D721Med (cell line): ENCODE measurements around the gene DIDO1.
"Not testable (repeated sequence)": the region's sequence is repeated elsewhere in the genome, so short reads cannot be mapped to it uniquely, and the experiment has no call there.

Source experiments
- DNase-seq: peaks from one replicate; pipeline ENCODE4 v3.0.0; 2011; ENCODE audit warnings: low spot score; ENCODE audit not compliant: insufficient read length
- FAIRE-seq: peaks from 2 replicates; lab custom pipeline; 2011; peaks lifted over from hg19 to GRCh38; lab: Jason Lieb, UNC
- CTCF ChIP-seq: IDR thresholded peaks from 2 replicates; pipeline ENCODE4 v1.5.1; 2012; ENCODE audit warnings: mild to moderate bottlenecking, control low read depth; ENCODE audit not compliant: insufficient read depth; ENCODE audit errors: missing control alignments

Gene DIDO1

DNA sequence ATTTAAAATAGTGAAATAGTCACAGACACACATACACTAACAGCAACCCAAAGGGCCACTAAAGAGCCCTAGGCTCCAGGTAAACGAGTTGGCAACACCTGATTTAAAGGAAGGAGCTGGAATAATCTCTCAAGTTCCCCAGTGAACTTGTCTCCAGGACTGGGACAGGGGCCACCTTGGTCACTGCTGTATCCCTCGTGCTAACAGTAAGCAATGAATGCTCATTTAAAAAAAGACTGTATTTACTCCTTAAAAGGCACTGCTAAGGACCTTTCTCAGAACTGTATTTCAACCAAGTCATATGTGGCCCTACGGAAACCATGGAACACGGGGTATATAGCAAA lies 1.3 kb downstream of the DIDO1 start:
- no peak for DNase-seq
- FAIRE-seq, result no peak
- TF ChIP-seq CTCF, result no peak

GRCh38 chr20:62924442-62925075 lies 1.7 kb downstream of the DIDO1 start:
- no peak for FAIRE-seq
- no peak for TF ChIP-seq CTCF
- no peak for DNase-seq

DNA sequence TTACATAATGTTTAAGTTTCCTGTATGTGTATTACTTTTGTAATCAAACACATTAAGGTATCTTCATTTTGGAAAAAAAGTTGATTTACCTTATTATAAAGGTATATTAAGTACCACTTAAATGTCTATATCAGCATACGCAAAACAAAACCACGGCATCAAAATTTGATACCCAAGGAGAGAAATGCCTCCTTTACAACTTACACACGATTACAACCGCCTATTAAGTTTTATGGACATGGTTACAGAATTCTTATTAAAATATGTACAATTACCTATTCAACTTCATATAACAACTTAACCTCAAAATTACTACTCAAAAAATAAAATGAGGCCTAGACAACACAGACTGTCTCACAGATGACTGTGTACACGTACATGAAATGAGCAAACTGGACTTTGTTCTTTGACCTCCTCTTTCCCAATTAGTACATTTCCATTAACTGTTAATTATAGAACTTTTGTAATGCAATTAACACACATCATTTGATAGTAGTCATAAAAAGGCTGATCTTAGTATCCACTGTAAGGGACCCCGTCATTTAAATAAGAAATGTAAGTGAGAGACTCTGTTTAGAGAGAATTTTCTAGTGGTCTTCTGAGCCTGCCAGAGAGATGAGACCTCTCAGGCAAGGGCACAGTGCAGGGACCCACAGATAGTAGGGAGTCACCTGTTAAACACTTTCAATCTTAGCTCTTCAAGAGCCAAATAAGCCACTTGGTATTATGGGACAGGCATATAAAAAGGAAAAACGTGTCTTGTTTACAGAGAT lies 2.5 kb downstream of the DIDO1 start:
- DNase-seq, result no peak
- FAIRE-seq, result no peak
- no peak for TF ChIP-seq CTCF

DNA sequence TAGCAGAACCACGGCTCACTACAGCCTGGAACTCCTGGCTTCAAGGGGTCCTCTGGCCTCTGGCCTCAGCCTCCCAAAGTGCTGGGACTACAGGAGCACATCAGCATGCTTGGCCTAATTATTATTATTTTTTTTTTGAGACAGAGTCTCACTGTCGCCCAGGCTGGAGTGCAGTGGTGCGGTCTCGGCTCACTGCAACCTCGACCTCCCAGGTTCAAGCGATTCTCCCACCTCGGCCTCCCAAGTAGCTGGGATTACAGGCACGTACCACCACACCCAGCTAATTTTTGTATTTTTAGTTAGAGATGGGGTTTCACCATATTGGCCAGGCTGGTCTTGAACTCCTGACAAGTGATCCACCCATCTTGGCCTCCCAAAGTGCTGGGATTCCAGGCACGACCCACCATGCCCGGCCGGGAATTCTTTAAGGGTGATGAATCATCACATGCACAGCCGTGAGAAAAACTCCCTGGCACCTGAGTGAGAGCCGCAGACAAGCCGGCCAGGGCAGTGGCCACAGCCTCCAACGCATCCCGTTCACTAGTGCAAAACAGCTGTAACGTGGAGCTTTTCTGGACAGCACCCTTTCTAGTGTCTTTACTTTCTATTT lies 3.1 kb downstream of the DIDO1 start:
- FAIRE-seq, DNase-seq: not testable (repeated sequence)

GRCh38 chr20:62922451-62922921 lies 3.8 kb downstream of the DIDO1 start:
- no peak for DNase-seq
- TF ChIP-seq CTCF, result no peak
- FAIRE-seq, result no peak

DNA sequence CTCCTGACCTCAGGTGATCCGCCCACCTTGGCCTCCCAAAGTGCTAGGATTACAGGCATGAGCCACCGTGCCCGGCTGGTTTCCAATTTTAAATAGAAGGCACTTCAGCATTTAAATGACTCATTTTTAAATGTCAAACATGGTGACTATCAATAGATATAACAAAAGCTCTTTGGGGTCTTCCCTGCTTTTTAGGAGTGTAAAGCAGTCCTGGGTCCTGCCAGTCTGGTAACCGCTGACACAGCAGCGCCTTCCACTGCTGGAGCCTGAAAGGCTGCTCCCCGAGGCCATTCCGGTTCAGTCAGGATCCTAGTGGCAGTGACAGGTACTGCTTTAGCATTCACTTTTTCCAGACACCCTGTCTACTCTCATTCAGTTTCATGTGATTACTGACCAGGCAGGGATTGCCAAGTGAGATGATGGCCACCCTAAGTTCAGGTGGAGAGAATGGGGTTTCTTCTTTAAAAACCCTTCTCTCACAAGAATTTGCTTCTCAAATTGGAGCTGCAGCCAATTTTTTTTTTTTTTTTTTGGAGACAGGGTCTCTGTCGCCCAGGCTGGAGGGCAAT lies 5.1 kb downstream of the DIDO1 start:
- no peak for DNase-seq
- peak; percentile 23 for TF ChIP-seq CTCF
- FAIRE-seq, result no peak

GRCh38 chr20:62920039-62920645 lies 6.2 kb downstream of the DIDO1 start:
- DNase-seq (no peak), FAIRE-seq (no peak)

More at GRCh38 chr20:62920039-62920645, 6.2 kb downstream of the DIDO1 start:
- TF ChIP-seq CTCF, result no peak
